Karpas-422 (cell line): ENCODE results near the gene MAP7. TPM values are rescaled to one million over a fixed set of nuclear protein-coding genes. Genes with fewer than 3 reads are reported as not detected.

ENCODE experiments used
- DNase-seq: peaks from one replicate; pipeline ENCODE4 v3.0.0-alpha.2; 2015
- H2AFZ ChIP-seq: fragments of 200-600 bp; sonication (generic); 2 replicates; pipeline ENCODE4 v1.6.1; 2014; ENCODE audit warnings: antibody characterized with exemption, low read length, mixed read lengths
- H3K27ac ChIP-seq: fragments of 200-600 bp; sonication (generic); 2 replicates; pipeline ENCODE4 v1.5.1; 2014; ENCODE audit warnings: mild to moderate bottlenecking, low read length, moderate library complexity
- H3K27me3 ChIP-seq: fragments of 200-600 bp; sonication (generic); 2 replicates; pipeline ENCODE4 v1.6.1; 2014; ENCODE audit warnings: low read length, mixed read lengths
- H3K36me3 ChIP-seq: fragments of 200-600 bp; sonication (generic); 2 replicates; pipeline ENCODE4 v1.6.1; 2014; ENCODE audit warnings: low read length, mixed read lengths; ENCODE audit not compliant: insufficient read depth
- H3K4me1 ChIP-seq: fragments of 200-600 bp; sonication (generic); 2 replicates; pipeline ENCODE4 v1.6.1; 2014; ENCODE audit warnings: mild to moderate bottlenecking, low read length, mixed read lengths
- H3K4me2 ChIP-seq: fragments of 200-600 bp; sonication (generic); 2 replicates; pipeline ENCODE4 v1.6.1; 2014; ENCODE audit warnings: low read length, low read depth, mild to moderate bottlenecking; ENCODE audit not compliant: poor library complexity, severe bottlenecking
- H3K4me3 ChIP-seq: fragments of 200-600 bp; sonication (generic); 2 replicates; pipeline ENCODE4 v1.5.1; 2014; ENCODE audit warnings: mild to moderate bottlenecking, antibody characterized with exemption, low read length, mixed read lengths
- H3K79me2 ChIP-seq: fragments of 200-600 bp; sonication (generic); 2 replicates; pipeline ENCODE4 v1.6.1; 2014; ENCODE audit warnings: mild to moderate bottlenecking, low read length, mixed read lengths
- H3K9ac ChIP-seq: fragments of 200-600 bp; sonication (generic); 2 replicates; pipeline ENCODE4 v1.6.0; 2014; ENCODE audit warnings: low read length
- H3K9me2 ChIP-seq: fragments of 200-600 bp; sonication (generic), shearing (Covaris generic); replicated peaks from 2 replicates; pipeline ENCODE4 v1.6.0; 2014; ENCODE audit warnings: mild to moderate bottlenecking, low read length, moderate library complexity; ENCODE audit not compliant: insufficient read depth
- H3K9me3 ChIP-seq: fragments of 300-700, 200-600 bp; sonication (generic); 2 replicates; pipeline ENCODE4 v1.6.1; 2014; ENCODE audit warnings: low read length, mixed read lengths
- H4K20me1 ChIP-seq: fragments of 200-600 bp; sonication (generic); 2 replicates; pipeline ENCODE4 v1.6.1; 2014; ENCODE audit warnings: mild to moderate bottlenecking, antibody characterized with exemption, low read length, low read depth; ENCODE audit not compliant: insufficient read depth
- total RNA-seq: library from RNA; depleted of rRNA; stranded (reverse); fragments of >200 nt; shearing (Covaris generic); gene quantifications from 2 replicates; pipeline ENCODE4 v1.2.3, GENCODE V29; 2014; ENCODE audit warnings: low replicate concordance

MAP7 gene
- total RNA-seq, 1 experiment from 2014 or later, result not detected

DNA sequence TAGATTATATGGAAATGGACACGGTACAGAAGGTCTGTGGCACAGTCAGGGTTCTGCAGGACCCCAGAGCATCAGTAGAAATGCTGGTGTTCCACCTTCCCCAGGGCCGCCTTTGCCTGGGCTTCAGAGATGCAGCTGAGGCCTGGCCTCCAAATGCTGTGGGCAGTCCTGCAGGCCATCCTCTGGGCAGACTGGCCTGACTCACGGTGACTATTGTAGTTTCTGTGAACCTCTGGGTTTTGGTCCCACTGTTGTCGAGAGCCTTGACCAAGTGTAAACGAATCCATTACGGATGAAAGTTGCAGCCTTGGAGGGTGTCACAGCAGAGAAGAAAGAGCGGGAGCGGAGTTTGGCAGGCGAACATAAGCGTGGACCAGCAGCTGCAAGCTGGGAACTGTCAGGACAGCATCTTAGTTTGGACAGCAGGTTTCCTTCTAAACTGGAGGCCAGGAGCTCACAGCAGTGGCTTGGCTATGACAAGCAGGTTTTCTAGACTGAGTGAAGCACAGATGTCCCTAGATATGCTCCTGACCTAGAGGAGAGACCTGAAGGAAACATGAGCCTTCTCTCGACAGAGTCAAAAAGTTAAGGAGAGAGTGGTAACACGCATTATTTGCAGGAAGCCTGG lies 214.4 kb downstream of the MAP7 start:
- no peak overlapping the region for H2AFZ ChIP-seq
- H3K4me2 ChIP-seq, result no peak overlapping the region
- H3K4me3 ChIP-seq, result no peak overlapping the region
- H3K9ac ChIP-seq, result no peak overlapping the region
- H3K27ac ChIP-seq, result no peak overlapping the region
- H3K36me3 ChIP-seq, result no peaks in the 10 kb centered on the region
- no peaks in the 10 kb centered on the region for H3K4me1 ChIP-seq
- H3K27me3 ChIP-seq, result no peaks in the 10 kb centered on the region
- no peaks in the 10 kb centered on the region for H3K9me3 ChIP-seq
- no peaks in the 10 kb centered on the region for H3K79me2 ChIP-seq
- H4K20me1 ChIP-seq, result no peaks in the 10 kb centered on the region
- H3K9me2 ChIP-seq, result no peaks in the 10 kb centered on the region
- DNase-seq, result no peak

DNA sequence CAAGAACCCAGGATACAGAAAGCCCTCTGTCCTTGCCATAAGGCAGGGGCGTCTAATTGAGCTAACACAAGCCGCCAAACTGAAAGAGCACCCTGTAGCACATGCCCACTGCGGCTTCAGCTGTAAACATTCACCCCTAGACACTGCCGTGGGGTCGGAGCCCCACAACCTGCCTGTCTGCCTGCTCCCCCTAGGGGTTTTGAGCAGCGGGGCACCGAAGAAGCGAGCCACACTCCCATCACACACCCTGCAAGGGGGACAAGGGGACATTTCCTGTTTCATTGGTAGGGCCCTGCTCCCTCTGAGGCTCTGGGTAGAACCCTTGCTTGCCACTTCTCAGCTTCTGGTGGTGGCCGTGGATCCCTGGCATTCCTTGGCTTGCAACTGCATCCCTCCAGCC lies 215.4 kb downstream of the MAP7 start:
- Histone ChIP-seq H3K27ac (no peak overlapping the region), H3K4me1 (no peaks in the 10 kb centered on the region), H4K20me1 (no peaks in the 10 kb centered on the region), H3K4me2 (no peak overlapping the region), H3K4me3 (no peak overlapping the region), H3K27me3 (no peaks in the 10 kb centered on the region), H3K9me2 (no peaks in the 10 kb centered on the region), H3K9ac (no peak overlapping the region), H3K9me3 (no peaks in the 10 kb centered on the region), H3K79me2 (no peaks in the 10 kb centered on the region), H2AFZ (no peak overlapping the region), H3K36me3 (no peaks in the 10 kb centered on the region)
- peak; percentile 46 for DNase-seq

DNA sequence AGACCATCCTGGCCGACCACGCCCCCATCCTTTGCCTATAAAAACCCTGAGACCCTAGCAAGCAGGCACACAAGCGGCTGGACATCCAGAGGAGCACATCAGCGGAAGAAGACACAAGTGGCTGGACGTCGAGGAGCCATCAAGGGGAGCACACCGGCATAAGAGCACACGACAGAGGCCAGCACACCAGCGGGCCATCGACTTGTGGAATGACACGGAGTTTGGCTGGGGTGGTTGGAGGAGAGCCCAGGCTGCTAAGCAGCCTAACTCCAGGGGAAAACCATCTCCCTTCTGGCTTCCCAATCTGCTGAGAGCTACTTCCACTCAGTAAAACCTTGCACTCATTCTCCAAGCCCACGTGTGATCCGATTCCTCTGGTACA lies 215.8 kb downstream of the MAP7 start:
- no peaks in the 10 kb centered on the region for H3K27me3 ChIP-seq
- no peak overlapping the region for H3K4me2 ChIP-seq

DNA sequence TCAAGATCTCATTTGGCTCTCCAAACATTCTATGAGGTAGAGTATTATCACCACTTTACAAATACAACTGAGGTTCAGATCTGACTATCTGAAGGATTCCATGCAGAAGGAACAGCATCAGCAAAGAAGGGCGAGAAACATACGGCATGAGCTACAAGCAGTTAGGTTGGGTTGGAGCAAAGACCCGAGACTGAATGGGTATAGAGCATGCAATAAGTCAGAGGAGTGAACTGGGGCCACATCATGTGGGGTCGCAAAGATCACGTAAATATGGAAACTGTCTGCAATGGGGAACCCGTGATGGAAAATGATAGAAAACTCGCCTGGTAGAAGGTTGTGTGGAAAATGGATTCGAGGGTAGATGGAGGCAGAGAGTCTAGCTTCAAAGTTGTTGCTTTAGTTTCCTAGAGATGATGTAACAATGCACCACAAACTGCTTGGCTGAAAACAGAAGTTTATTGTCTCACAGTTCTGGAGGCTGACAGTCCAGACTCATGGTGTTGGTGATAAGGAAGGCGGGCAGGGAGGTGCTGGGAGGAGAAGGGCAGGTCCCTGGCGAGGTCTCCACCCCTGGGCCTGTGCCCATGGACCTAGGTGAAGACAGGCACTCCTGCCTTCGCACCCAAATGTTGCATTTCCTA lies 216.3 kb downstream of the MAP7 start:
- H3K9ac ChIP-seq, result no peak overlapping the region
- no peak for DNase-seq
- H3K79me2 ChIP-seq, result no peaks in the 10 kb centered on the region
- H3K27me3 ChIP-seq, result no peaks in the 10 kb centered on the region
- no peak overlapping the region for H3K4me2 ChIP-seq
- no peaks in the 10 kb centered on the region for H3K4me1 ChIP-seq
- no peaks in the 10 kb centered on the region for H4K20me1 ChIP-seq
- no peaks in the 10 kb centered on the region for H3K9me2 ChIP-seq
- H3K36me3 ChIP-seq, result no peaks in the 10 kb centered on the region
- H2AFZ ChIP-seq, result no peak overlapping the region
- H3K4me3 ChIP-seq, result no peak overlapping the region
- no peaks in the 10 kb centered on the region for H3K9me3 ChIP-seq
- no peak overlapping the region for H3K27ac ChIP-seq

More for the DNA sequence above, 215.8 kb downstream of the MAP7 start:
- DNase-seq, result no peak
- no peaks in the 10 kb centered on the region for H3K9me3 ChIP-seq
- no peak overlapping the region for H2AFZ ChIP-seq
- no peaks in the 10 kb centered on the region for H3K36me3 ChIP-seq
- no peak overlapping the region for H3K27ac ChIP-seq
- H4K20me1 ChIP-seq, result no peaks in the 10 kb centered on the region
- no peaks in the 10 kb centered on the region for H3K9me2 ChIP-seq
- H3K79me2 ChIP-seq, result no peaks in the 10 kb centered on the region
- H3K4me3 ChIP-seq, result no peak overlapping the region
- H3K4me1 ChIP-seq, result no peaks in the 10 kb centered on the region
- H3K9ac ChIP-seq, result no peak overlapping the region

DNA sequence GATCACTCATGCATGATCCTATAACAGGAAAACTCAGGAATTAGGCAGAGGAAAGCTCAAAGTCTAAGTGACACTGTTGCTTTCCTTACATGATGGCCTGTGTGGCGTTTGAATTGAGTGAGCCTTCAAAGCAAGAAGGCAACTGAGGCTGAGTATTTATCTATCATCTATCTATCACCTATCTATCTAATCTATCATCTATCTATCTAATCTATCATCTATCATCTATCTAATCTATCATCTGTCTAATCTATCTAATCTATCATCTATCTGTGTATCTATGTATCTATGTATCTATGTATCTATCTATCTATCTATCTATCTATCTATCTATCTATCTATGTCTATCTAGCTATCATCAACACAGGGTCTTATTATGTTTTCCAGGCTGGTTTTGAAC lies 218.8 kb downstream of the MAP7 start:
- DNase-seq, result no peak
- Histone ChIP-seq H3K79me2 (no peaks in the 10 kb centered on the region), H3K4me3 (no peak overlapping the region), H3K9me3 (no peaks in the 10 kb centered on the region), H3K36me3 (no peaks in the 10 kb centered on the region), H3K27ac (no peak overlapping the region), H3K9me2 (no peaks in the 10 kb centered on the region), H3K27me3 (no peaks in the 10 kb centered on the region), H4K20me1 (no peaks in the 10 kb centered on the region), H3K9ac (no peak overlapping the region), H2AFZ (no peak overlapping the region), H3K4me2 (no peak overlapping the region), H3K4me1 (peaks cover under 1% of the 10 kb centered on the region; the same call in 1 of the 2 replicates)

DNA sequence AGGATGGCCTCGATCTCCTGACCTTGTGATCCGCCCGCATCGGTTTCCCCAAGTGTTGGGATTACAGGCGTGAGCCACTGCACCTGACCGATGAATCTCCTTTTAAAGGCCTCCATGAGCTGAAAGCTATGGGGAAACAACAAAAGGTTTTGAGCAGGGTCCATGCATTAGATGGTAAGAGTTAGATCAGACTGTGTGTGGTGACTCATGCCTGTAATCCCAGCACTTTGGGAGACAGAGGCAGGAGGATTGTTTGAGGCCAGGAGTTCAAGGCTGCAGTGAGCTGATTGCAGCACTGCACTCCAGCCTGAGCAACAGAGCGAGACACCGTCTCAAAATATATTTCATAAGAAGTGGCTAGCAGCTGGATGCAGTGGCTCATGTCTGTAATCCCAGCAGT lies 219.6 kb downstream of the MAP7 start:
- Histone ChIP-seq H3K36me3 (no peaks in the 10 kb centered on the region), H3K9me3 (no peaks in the 10 kb centered on the region), H3K4me3 (no peak overlapping the region), H3K9me2 (no peaks in the 10 kb centered on the region), H3K9ac (no peak overlapping the region), H3K4me1 (peaks cover 7% of the 10 kb centered on the region; the same call in 1 of the 2 replicates), H3K4me2 (no peak overlapping the region), H3K27ac (no peak overlapping the region), H4K20me1 (no peaks in the 10 kb centered on the region), H2AFZ (no peak overlapping the region), H3K27me3 (no peaks in the 10 kb centered on the region), H3K79me2 (no peaks in the 10 kb centered on the region)
- DNase-seq, result no peak

DNA sequence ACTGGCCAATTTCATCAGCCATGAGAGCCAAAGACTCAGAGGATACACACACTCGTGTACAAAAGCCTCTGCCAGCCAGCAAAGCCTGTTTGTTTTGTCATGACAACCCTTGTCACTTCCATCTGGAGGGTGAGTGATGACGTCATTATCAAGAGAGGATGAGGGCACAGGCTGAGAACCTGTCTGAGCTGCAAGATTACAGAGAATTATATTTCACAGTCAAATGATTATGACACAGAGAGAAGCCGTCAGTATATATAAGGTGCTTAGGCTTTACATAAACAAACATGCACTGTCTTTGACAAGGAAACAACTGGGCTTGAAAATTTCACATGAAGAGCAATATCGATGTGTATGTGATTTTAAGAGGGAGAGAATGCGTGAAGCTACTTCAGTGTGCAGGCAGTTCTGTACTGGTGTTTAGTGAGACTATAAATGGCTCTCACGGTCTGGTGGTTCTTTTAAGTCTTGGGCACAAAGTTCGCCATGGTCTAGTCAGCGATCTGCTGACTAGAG lies 224.1 kb downstream of the MAP7 start:
- H3K36me3 ChIP-seq, result no peaks in the 10 kb centered on the region
- no peak overlapping the region for H2AFZ ChIP-seq
- H3K4me2 ChIP-seq, result no peak overlapping the region
- peaks cover 7% of the 10 kb centered on the region; the same call in 1 of the 2 replicates for H3K4me1 ChIP-seq
- H3K9me3 ChIP-seq, result no peaks in the 10 kb centered on the region
- no peaks in the 10 kb centered on the region for H3K27me3 ChIP-seq
- no peak overlapping the region for H3K27ac ChIP-seq
- no peak overlapping the region for H3K4me3 ChIP-seq
- no peaks in the 10 kb centered on the region for H3K9me2 ChIP-seq
- H3K79me2 ChIP-seq, result no peaks in the 10 kb centered on the region
- no peak overlapping the region for H3K9ac ChIP-seq
- H4K20me1 ChIP-seq, result no peaks in the 10 kb centered on the region
- no peak for DNase-seq

DNA sequence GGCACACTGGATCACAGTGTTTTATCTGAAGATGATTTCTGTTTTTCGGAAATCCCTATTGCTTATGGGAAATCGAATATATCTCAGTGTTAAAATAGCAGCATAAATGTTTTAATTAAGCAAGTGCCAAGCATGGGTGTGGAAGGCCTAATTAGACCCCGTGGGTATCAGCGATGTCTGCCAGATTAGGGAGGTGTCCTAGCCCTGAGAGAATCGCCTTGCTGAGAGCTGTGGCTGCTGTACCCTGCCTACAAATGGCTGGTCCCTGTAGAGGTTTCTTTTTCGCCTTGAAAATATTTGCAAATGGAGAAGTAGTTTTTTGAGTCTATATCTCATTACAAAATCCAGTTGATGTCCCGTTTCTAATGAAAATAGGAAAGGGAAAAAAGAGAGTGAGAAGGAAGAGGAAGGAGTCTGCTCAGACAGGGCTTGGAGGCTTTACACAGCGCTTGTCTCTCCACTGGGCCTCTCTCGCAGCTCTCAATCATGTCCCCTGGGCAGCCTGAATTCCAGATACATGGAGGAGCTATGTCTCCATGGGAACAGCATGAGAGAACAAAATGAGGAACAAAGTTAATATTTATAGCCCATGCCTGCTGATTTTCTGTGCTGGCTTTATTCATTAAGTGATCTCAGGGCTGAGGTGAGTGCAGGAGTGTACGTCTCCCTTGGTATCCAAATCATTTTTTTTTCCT lies 225.4 kb downstream of the MAP7 start:
- H3K36me3 ChIP-seq, result no peaks in the 10 kb centered on the region
- no peaks in the 10 kb centered on the region for H3K9me2 ChIP-seq
- H4K20me1 ChIP-seq, result no peaks in the 10 kb centered on the region
- H3K9ac ChIP-seq, result no peak overlapping the region
- no peaks in the 10 kb centered on the region for H3K27me3 ChIP-seq
- DNase-seq, result no peak
- no peak overlapping the region for H2AFZ ChIP-seq
- H3K4me1 ChIP-seq, result peaks cover 7% of the 10 kb centered on the region; the same call in 1 of the 2 replicates
- H3K9me3 ChIP-seq, result no peaks in the 10 kb centered on the region
- no peak overlapping the region for H3K27ac ChIP-seq
- H3K4me2 ChIP-seq, result no peak overlapping the region
- no peak overlapping the region for H3K4me3 ChIP-seq
- no peaks in the 10 kb centered on the region for H3K79me2 ChIP-seq
